Panc1 (cell line): ENCODE measurements around the gene COQ9.

Source experiments
- POLR2AphosphoS5 ChIP-seq: IDR thresholded peaks from 2 replicates; pipeline ENCODE4 v1.6.1; 2012; ENCODE audit warnings: mild to moderate bottlenecking, low read depth, low read length, moderate library complexity
- SIN3A ChIP-seq: IDR thresholded peaks from 2 replicates; pipeline ENCODE4 v1.6.1; 2012; ENCODE audit warnings: low read depth, mild to moderate bottlenecking, low read length, moderate library complexity, borderline replicate concordance; ENCODE audit not compliant: insufficient read depth
- TCF7L2 ChIP-seq: IDR thresholded peaks from 2 replicates; pipeline ENCODE4 v1.6.1; 2011; ENCODE audit warnings: mild to moderate bottlenecking, low read depth, low read length, inconsistent platforms
- TF ChIP-seq, protein P1 (sequence below): fragments of 450-650 bp; IDR thresholded peaks from 2 replicates; pipeline ENCODE4 v1.5.1; 2017; ENCODE audit warnings: mild to moderate bottlenecking

DNA sequence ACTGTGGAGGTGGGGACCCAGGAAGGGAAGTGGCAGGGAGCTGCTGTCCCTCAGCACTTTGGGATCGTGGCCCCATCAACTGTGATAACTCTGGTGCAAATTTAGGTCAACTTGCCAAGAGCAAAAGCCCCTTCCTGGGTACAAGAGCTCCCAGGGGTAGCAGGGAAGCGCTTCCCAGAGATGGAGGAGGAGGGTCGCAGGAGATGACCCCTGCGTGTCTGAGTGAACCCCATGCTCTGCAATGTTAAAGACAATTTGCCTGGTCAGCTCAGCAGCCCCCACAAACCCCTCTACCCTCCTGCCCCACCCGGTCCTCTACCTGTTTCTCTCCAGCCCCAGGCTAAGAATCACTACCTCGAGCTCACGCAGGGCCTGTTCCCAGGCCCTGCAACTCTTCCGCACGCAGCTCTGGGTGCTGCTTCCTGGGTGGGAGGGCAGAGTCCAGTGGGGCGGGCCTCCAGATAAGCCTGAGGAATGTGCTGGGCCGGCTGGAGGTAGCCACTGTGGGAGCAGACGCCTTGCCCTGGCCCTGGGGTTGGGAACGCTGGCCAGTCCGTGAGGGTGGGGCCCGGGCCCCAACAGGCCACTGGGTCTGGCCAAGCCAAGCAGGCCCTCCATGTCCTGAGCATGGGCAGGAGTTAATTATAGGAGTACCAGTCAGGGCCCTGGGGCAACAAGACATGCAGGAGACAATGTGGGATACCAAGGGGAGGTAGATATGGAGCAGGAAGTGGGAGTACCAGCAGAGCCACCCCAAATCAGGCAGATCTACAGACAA lies 32.9 kb downstream of the COQ9 start:
- TF ChIP-seq, protein P1, sequence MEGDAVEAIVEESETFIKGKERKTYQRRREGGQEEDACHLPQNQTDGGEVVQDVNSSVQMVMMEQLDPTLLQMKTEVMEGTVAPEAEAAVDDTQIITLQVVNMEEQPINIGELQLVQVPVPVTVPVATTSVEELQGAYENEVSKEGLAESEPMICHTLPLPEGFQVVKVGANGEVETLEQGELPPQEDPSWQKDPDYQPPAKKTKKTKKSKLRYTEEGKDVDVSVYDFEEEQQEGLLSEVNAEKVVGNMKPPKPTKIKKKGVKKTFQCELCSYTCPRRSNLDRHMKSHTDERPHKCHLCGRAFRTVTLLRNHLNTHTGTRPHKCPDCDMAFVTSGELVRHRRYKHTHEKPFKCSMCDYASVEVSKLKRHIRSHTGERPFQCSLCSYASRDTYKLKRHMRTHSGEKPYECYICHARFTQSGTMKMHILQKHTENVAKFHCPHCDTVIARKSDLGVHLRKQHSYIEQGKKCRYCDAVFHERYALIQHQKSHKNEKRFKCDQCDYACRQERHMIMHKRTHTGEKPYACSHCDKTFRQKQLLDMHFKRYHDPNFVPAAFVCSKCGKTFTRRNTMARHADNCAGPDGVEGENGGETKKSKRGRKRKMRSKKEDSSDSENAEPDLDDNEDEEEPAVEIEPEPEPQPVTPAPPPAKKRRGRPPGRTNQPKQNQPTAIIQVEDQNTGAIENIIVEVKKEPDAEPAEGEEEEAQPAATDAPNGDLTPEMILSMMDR, result no peak
- TF ChIP-seq POLR2AphosphoS5 (no peak), TCF7L2 (no peak), SIN3A (no peak)
